Measurements from ENCODE around the gene DIO1.

The DIO1 gene

GRCh38 chr1:53954128-53954527 lies 60.1 kb downstream of the DIO1 start:
- Histone ChIP-seq H3K36me3 (ENCODE audit: insufficient read depth, low read length) (peaks cover 52% of the 10 kb centered on the region; the same call in 1 of the 2 replicates), H3K9ac (ENCODE audit: low read length) (no peak overlapping the region), H2AFZ (ENCODE audit: low read length) (no peak overlapping the region), H3K4me1 (ENCODE audit: insufficient read depth, low read length, severe bottlenecking) (no peaks in the 10 kb centered on the region), H3K4me2 (ENCODE audit: low read length) (no peak overlapping the region), H3F3A (ENCODE audit: insufficient read depth, low read length) (no peaks in the 10 kb centered on the region), H3K27me3 (ENCODE audit: insufficient read depth, low read length) (no peaks in the 10 kb centered on the region), H3K4me3 (ENCODE audit: low read depth, low read length, poor library complexity, severe bottlenecking) (no peak overlapping the region), H3K27ac (ENCODE audit: low read depth, low read length, poor library complexity, severe bottlenecking) (no peak overlapping the region), H3K79me2 (ENCODE audit: insufficient read depth, low read length) (no peaks in the 10 kb centered on the region), H3K9me2 (ENCODE audit: low read depth, low read length) (no peaks in the 10 kb centered on the region), H3K9me3 (ENCODE audit: low read length) (no peaks in the 10 kb centered on the region), H4K20me1 (ENCODE audit: insufficient read depth, low read length) (no peaks in the 10 kb centered on the region)
- TF ChIP-seq EZH2 (IDR thresholded peaks at IDR 0.05; ENCODE audit: borderline replicate concordance, low read length) (no peak), CTCF (IDR thresholded peaks at IDR 0.05; ENCODE audit: low read length) (no peak)

- Histone ChIP-seq H3K27ac (ENCODE audit: low read depth, low read length, poor library complexity, severe bottlenecking) (no peak overlapping the region), H3K4me3 (ENCODE audit: low read depth, low read length, poor library complexity, severe bottlenecking) (no peak overlapping the region), H2AFZ (ENCODE audit: low read length) (no peak overlapping the region), H3K9me2 (ENCODE audit: low read depth, low read length) (no peaks in the 10 kb centered on the region), H3K4me2 (ENCODE audit: low read length) (no peak overlapping the region), H3K27me3 (ENCODE audit: insufficient read depth, low read length) (no peaks in the 10 kb centered on the region), H3K9ac (ENCODE audit: low read length) (no peak overlapping the region), H3K4me1 (ENCODE audit: insufficient read depth, low read length, severe bottlenecking) (no peaks in the 10 kb centered on the region), H3F3A (ENCODE audit: insufficient read depth, low read length) (no peaks in the 10 kb centered on the region), H3K36me3 (ENCODE audit: insufficient read depth, low read length) (peaks cover 64% of the 10 kb centered on the region; the same call in 1 of the 2 replicates), H4K20me1 (ENCODE audit: insufficient read depth, low read length) (no peaks in the 10 kb centered on the region), H3K79me2 (ENCODE audit: insufficient read depth, low read length) (no peaks in the 10 kb centered on the region), H3K9me3 (ENCODE audit: low read length) (no peaks in the 10 kb centered on the region)
- no peak for TF ChIP-seq CTCF (IDR thresholded peaks at IDR 0.05; ENCODE audit: low read length)
- TF ChIP-seq EZH2 (IDR thresholded peaks at IDR 0.05; ENCODE audit: borderline replicate concordance, low read length): no peak
Measured at GRCh38 chr1:53956308-53957168, 62.6 kb downstream of the DIO1 start.

- Histone ChIP-seq H3K4me2 (ENCODE audit: low read length) (no peak overlapping the region), H3K27ac (ENCODE audit: low read depth, low read length, poor library complexity, severe bottlenecking) (no peak overlapping the region), H4K20me1 (ENCODE audit: insufficient read depth, low read length) (no peaks in the 10 kb centered on the region), H3K79me2 (ENCODE audit: insufficient read depth, low read length) (no peaks in the 10 kb centered on the region), H3F3A (ENCODE audit: insufficient read depth, low read length) (no peaks in the 10 kb centered on the region), H3K9me2 (ENCODE audit: low read depth, low read length) (no peaks in the 10 kb centered on the region), H3K36me3 (ENCODE audit: insufficient read depth, low read length) (peaks cover 64% of the 10 kb centered on the region; the same call in 1 of the 2 replicates), H3K4me1 (ENCODE audit: insufficient read depth, low read length, severe bottlenecking) (no peaks in the 10 kb centered on the region), H3K27me3 (ENCODE audit: insufficient read depth, low read length) (no peaks in the 10 kb centered on the region), H3K4me3 (ENCODE audit: low read depth, low read length, poor library complexity, severe bottlenecking) (no peak overlapping the region), H3K9me3 (ENCODE audit: low read length) (no peaks in the 10 kb centered on the region), H2AFZ (ENCODE audit: low read length) (no peak overlapping the region), H3K9ac (ENCODE audit: low read length) (no peak overlapping the region)
- no peak for TF ChIP-seq EZH2 (IDR thresholded peaks at IDR 0.05; ENCODE audit: borderline replicate concordance, low read length)
- TF ChIP-seq CTCF (IDR thresholded peaks at IDR 0.05; ENCODE audit: low read length): no peak
Measured at GRCh38 chr1:53957194-53957818, 63.3 kb downstream of the DIO1 start.

Measured in OCI-LY1 (cell line).